Ovary (tissue), 9 donors: ENCODE measurements around the gene SEMA5A. TPM values are rescaled to one million over a fixed set of nuclear protein-coding genes. Genes with fewer than 3 reads are reported as not detected.

Experiments used
- DNase-seq, 5 donors: peaks; one replicate each; pipeline ENCODE4 v3.0.0-alpha.2; 2019 to 2020
- H3K27ac ChIP-seq, 2 donors: fragments of 200-600 bp; one replicate each; pipeline versions ENCODE4 v1.5.1 to v1.8.0; 2019 to 2022
- H3K27me3 ChIP-seq: fragments of 200-600 bp; one replicate; pipeline ENCODE4 v1.8.0; 2022
- H3K36me3 ChIP-seq: fragments of 200-600 bp; sonication (generic); one replicate; pipeline ENCODE4 v1.5.1; 2019
- H3K4me1 ChIP-seq: one replicate; pipeline ENCODE4 v1.8.1; 2013; ENCODE audit warnings: mild to moderate bottlenecking, moderate library complexity; ENCODE audit not compliant: insufficient read depth
- H3K4me3 ChIP-seq: fragments of 200-600 bp; sonication (generic); one replicate; pipeline ENCODE4 v1.5.1; 2017
- H3K9me3 ChIP-seq, 2 donors: fragments of 200-600 bp in 1 of 2; sonication (generic) in 1 of 2; one replicate each; pipeline versions ENCODE4 v1.5.1 to v1.8.1; 2013 to 2019; ENCODE audit warnings: mild to moderate bottlenecking in 1 of 2, moderate library complexity in 1 of 2
- EP300 ChIP-seq: sonication (generic); formaldehyde crosslinking; IDR thresholded peaks from one replicate; pipeline ENCODE4 v1.6.1; 2017; ENCODE audit warnings: antibody characterized with exemption
- POLR2A ChIP-seq: fragments of 450-650 bp; IDR thresholded peaks from one replicate; pipeline ENCODE4 v1.6.1; 2017; ENCODE audit warnings: antibody characterized with exemption, mild to moderate bottlenecking, moderate library complexity
- intact Hi-C, 4 donors: fragments of 100-400 bp; cut with DNase I; formaldehyde crosslinking; loops; one replicate each; pipeline versions ENCODE4 v1.11.0 to v1.15.1; 2022 to 2023
- microRNA-seq, 3 donors: library from miRNA; unstranded; fragments of <30 nt; microRNA quantifications; one replicate each; pipeline versions ENCODE4 to v1.2.0, GENCODE V29; 2019 to 2020
- polyA plus RNA-seq, 2 donors: library from polyadenylated mRNA; stranded (reverse); fragments of 200-250 nt in 1 of 2; fragments of 350-450 nt in 1 of 2; fragmentation: Illumina TruSeq in 1 of 2; extraction: RNeasy Lipid Tissue Mini Kit (QIAGEN cat#74804) in 1 of 2; gene quantifications; one replicate each; pipeline ENCODE4 v1.2.3, GENCODE V29; 2013 to 2014
- small RNA-seq: library from RNA; depleted of rRNA; stranded (forward); fragments of <200 nt; gene quantifications from one replicate; pipeline ENCODE3, GENCODE V24; 2016
- total RNA-seq, 7 donors: library from RNA; depleted of rRNA in 2 of 7; stranded (reverse); fragments of >200 nt in 2 of 7; fragmentation: NEBNext Ultra II Directional in 3 of 7; extraction: Animal tissue kit (Norgen Biotek cat#: 25700) in 3 of 7; gene quantifications; one replicate each; pipeline versions ENCODE4 v1.1.0 to v1.2.4, GENCODE V29; 2016 to 2023
- TF ChIP-seq, protein P1 (sequence below), 3 donors: fragments of 450-650 bp in 2 of 3; fragments of 200-600 bp in 1 of 3; IDR thresholded peaks; one replicate each; pipeline versions ENCODE4 v1.5.1 to v1.8.0; 2016 to 2022; ENCODE audit warnings: antibody characterized with exemption in 3 of 3, mild to moderate bottlenecking in 1 of 3
- donor health status: DM: no; HTN: no; CAD: no; lungs with moderate emphysema.
- donor health status: DM: no; HTN: no; CAD: no.
- donor health status: Bipolar disorder and iron deficiency.
- donor health status: DM: yes; HTN: yes; CAD: no.
- donor health status: DM: no; HTN: no; CAD: no.
- donor health status: DM: yes; HTN: yes; CAD: no.

Gene SEMA5A
- total and polyA plus RNA-seq, 9 donors: 2.0 to 6.6 (median 4.3) TPM

DNA sequence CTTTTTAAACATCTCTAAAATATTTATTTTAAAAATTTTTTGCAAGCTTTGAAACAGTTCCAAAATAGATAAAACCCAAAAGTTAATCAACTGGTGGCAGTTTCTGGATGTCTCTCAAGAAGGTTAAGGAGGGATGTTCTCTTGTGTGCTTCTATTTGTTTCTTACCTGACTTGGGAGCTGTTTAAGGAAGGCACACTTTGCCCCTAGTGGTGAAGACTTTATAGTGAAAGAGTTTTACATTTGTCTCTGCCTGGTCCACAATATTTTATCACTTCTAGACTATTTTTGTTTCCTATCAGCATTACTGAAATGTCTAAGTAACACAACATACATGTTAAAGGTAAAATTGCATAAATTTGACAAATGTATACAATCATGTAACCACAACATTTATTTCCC is 552.8 kb downstream of the SEMA5A start:
- no peaks in the 10 kb centered on the region for H3K36me3 ChIP-seq
- no peak overlapping the region for H3K27ac ChIP-seq
- no peaks in the 10 kb centered on the region for H3K27me3 ChIP-seq
- H3K9me3 ChIP-seq: no peaks in the 10 kb centered on the region
- no peaks in the 10 kb centered on the region for H3K4me1 ChIP-seq
- no peak overlapping the region for H3K4me3 ChIP-seq
- intact Hi-C loops: no loop called here
- no peak for DNase-seq
- no peak for TF ChIP-seq EP300
- no peak for TF ChIP-seq POLR2A
- TF ChIP-seq, protein P1, sequence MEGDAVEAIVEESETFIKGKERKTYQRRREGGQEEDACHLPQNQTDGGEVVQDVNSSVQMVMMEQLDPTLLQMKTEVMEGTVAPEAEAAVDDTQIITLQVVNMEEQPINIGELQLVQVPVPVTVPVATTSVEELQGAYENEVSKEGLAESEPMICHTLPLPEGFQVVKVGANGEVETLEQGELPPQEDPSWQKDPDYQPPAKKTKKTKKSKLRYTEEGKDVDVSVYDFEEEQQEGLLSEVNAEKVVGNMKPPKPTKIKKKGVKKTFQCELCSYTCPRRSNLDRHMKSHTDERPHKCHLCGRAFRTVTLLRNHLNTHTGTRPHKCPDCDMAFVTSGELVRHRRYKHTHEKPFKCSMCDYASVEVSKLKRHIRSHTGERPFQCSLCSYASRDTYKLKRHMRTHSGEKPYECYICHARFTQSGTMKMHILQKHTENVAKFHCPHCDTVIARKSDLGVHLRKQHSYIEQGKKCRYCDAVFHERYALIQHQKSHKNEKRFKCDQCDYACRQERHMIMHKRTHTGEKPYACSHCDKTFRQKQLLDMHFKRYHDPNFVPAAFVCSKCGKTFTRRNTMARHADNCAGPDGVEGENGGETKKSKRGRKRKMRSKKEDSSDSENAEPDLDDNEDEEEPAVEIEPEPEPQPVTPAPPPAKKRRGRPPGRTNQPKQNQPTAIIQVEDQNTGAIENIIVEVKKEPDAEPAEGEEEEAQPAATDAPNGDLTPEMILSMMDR (IDR thresholded peaks at IDR 0.05): no peak

Small RNA genes within 50 kb of the gene (microRNA-seq; reads per million reads assigned to microRNA genes)
- gene MIR4636: 0 to 1.9 (median 0.36) reads per million in 3 donors

Small RNA genes within 50 kb of the gene (small RNA-seq; reads per million reads assigned to genes)
- gene MIR4636 (not detected), gene SNORD123 (102 reads per million, percentile 91 among the genes with 10 or more reads in this experiment)

Other genes starting within 250 kb of the SEMA5A start
- gene TAS2R1, start 84.3 kb upstream of the SEMA5A start, total RNA-seq: not detected
- not detected for gene TAS2R1, start 84.3 kb upstream of the SEMA5A start, polyA plus RNA-seq